Sigmoid colon (tissue), 4 donors: ENCODE results near the gene HSF4.

Source experiments
- EP300 ChIP-seq, 4 donors: sonication (generic); formaldehyde crosslinking; IDR thresholded peaks; one replicate each; pipeline ENCODE4 v1.6.1; 2017; ENCODE audit warnings: antibody characterized with exemption in 4 of 4
- POLR2A ChIP-seq, 2 donors: fragments of 450-650 bp; IDR thresholded peaks; one replicate each; pipeline ENCODE4 v1.6.1; 2016; ENCODE audit warnings: antibody characterized with exemption in 2 of 2, mild to moderate bottlenecking in 2 of 2, moderate library complexity in 2 of 2
- POLR2AphosphoS5 ChIP-seq, 4 donors: sonication (generic); formaldehyde crosslinking; IDR thresholded peaks; one replicate each; pipeline ENCODE4 v1.6.1; 2017; ENCODE audit warnings: antibody characterized with exemption in 4 of 4
- TF ChIP-seq, protein P1 (sequence below), 4 experiments: fragments of 450-650 bp in 3 of 4; fragments of 200-600 bp in 1 of 4; IDR thresholded peaks; one replicate each; pipeline ENCODE4 v1.5.1; 2016 to 2019; ENCODE audit warnings: antibody characterized with exemption in 4 of 4, mild to moderate bottlenecking in 3 of 4, moderate library complexity in 2 of 4

- TF ChIP-seq, protein P1, sequence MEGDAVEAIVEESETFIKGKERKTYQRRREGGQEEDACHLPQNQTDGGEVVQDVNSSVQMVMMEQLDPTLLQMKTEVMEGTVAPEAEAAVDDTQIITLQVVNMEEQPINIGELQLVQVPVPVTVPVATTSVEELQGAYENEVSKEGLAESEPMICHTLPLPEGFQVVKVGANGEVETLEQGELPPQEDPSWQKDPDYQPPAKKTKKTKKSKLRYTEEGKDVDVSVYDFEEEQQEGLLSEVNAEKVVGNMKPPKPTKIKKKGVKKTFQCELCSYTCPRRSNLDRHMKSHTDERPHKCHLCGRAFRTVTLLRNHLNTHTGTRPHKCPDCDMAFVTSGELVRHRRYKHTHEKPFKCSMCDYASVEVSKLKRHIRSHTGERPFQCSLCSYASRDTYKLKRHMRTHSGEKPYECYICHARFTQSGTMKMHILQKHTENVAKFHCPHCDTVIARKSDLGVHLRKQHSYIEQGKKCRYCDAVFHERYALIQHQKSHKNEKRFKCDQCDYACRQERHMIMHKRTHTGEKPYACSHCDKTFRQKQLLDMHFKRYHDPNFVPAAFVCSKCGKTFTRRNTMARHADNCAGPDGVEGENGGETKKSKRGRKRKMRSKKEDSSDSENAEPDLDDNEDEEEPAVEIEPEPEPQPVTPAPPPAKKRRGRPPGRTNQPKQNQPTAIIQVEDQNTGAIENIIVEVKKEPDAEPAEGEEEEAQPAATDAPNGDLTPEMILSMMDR (IDR thresholded peaks at IDR 0.05): no peak
- TF ChIP-seq POLR2A (IDR thresholded peaks at IDR 0.05) (no peak), EP300 (IDR thresholded peaks at IDR 0.05) (no peak), POLR2AphosphoS5 (IDR thresholded peaks at IDR 0.05) (no peak)
Observed at GRCh38 chr16:67179421-67180080, 15.0 kb downstream of the HSF4 start.
